ENCODE measurements around the gene NOL7. TPM values are rescaled to one million over a fixed set of nuclear protein-coding genes. Genes with fewer than 3 reads are reported as not detected.

NOL7 gene
- total and polyA plus RNA-seq, 2 donors (not counting 3 experiments of a cell fraction or from before 2014, with no cell fraction given), result 36.3 to 80.0 TPM

- no peak for FAIRE-seq
- ChIA-PET CTCF (interaction anchor here (0.9 kb wide), 1 partner anchor 16 kb away, joined by 3 read pairs; no protein-coding TSS in a partner anchor), POLR2A (no interaction called here)
Observed at GRCh38 chr6:13655700-13656099, 40.6 kb downstream of the NOL7 start.

More at GRCh38 chr6:13655700-13656099, 40.6 kb downstream of the NOL7 start:
- Histone ChIP-seq H4K20me1 (replicated peaks; ENCODE audit: control insufficient read depth, extremely low read depth, insufficient read depth, low read length) (peaks cover 3% of the 10 kb centered on the region), H3K4me1 (ENCODE audit: control insufficient read depth, extremely low read depth, insufficient read depth, low read length) (peaks cover 14% of the 10 kb centered on the region), H3K4me2 (ENCODE audit: insufficient read depth, low read length) (no peak overlapping the region), H3K27ac (ENCODE audit: insufficient read depth, low read depth, low read length) (no peak overlapping the region), H3K27me3 (ENCODE audit: control insufficient read depth in 2 of 2, insufficient read depth in 2 of 2, low read length in 2 of 2) (no peaks in the 10 kb centered on the region), H2AFZ (ENCODE audit: low read depth, low read length) (no peak overlapping the region), H3K36me3 (ENCODE audit: control insufficient read depth in 2 of 2, extremely low read depth in 1 of 2, insufficient read depth in 2 of 2, low read length in 2 of 2) (no peaks in the 10 kb centered on the region), H3K79me2 (ENCODE audit: control insufficient read depth, insufficient read depth, low read length) (peaks cover 18% of the 10 kb centered on the region), H3K9me1 (replicated peaks; ENCODE audit: control insufficient read depth, extremely low read depth, insufficient read depth, low read length) (no peaks in the 10 kb centered on the region), H3K4me3 (replicated peaks in 1 of 3; ENCODE audit: insufficient read depth in 1 of 3, low read depth in 1 of 3, low read length in 3 of 3) (no peak overlapping the region), H3K9ac (replicated peaks; ENCODE audit: extremely low read depth, insufficient read depth, low read length) (no peak overlapping the region), H3K9me3 (replicated peaks; ENCODE audit: control insufficient read depth, insufficient read depth, low read length) (no peaks in the 10 kb centered on the region)
- TF ChIP-seq FOS (IDR thresholded peaks at IDR 0.05; ENCODE audit: borderline replicate concordance, insufficient read depth, low read length), result no peak
- TF ChIP-seq CTCF (IDR thresholded peaks at IDR 0.05; ENCODE audit: extremely low read depth in 1 of 2, insufficient read depth in 1 of 2, low read depth in 1 of 2, low read length in 2 of 2), result no peak
- TF ChIP-seq MYC (IDR thresholded peaks at IDR 0.05; ENCODE audit: low read depth, low read length), result no peak
- TF ChIP-seq, protein P1, sequence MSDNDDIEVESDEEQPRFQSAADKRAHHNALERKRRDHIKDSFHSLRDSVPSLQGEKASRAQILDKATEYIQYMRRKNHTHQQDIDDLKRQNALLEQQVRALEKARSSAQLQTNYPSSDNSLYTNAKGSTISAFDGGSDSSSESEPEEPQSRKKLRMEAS (IDR thresholded peaks at IDR 0.05; ENCODE audit: insufficient read depth, insufficient read length), result no peak
- no peak for TF ChIP-seq POLR2A (IDR thresholded peaks at IDR 0.05; ENCODE audit: low read depth, low read length)
- intact Hi-C loops (cut with micrococcal nuclease), result no loop called here
- no peak for DNase-seq (ENCODE audit: low read depth, low spot score)
- BruUV-seq (replicated peaks), result no TSS peak
- dilution Hi-C loops (cut with MboI; ENCODE audit: extremely low pct_ligation_motif_present, low sequenced_read_pairs), result no loop called here
